Astrocyte (in vitro differentiated cells and primary cell): ENCODE data around the gene SCRN2. TPM values are rescaled to one million over a fixed set of nuclear protein-coding genes. Genes with fewer than 3 reads are reported as not detected.

Experiments used
- DNase-seq: peaks from one replicate; pipeline ENCODE4 v3.0.0-alpha.2; 2010; ENCODE audit warnings: low read depth
- FAIRE-seq: peaks from 2 replicates; lab custom pipeline; 2011; peaks lifted over from hg19 to GRCh38; lab: Jason Lieb, UNC
- H2AFZ ChIP-seq: 2 replicates; pipeline ENCODE4 v1.6.0; 2012; ENCODE audit warnings: low read depth, low read length, inconsistent platforms
- H3K27ac ChIP-seq: 2 replicates; pipeline ENCODE4 v1.5.1; 2011; ENCODE audit warnings: low read depth, low read length, inconsistent platforms
- H3K27me3 ChIP-seq: 2 replicates; pipeline ENCODE4 v1.6.0; 2011; ENCODE audit warnings: low read length, inconsistent platforms; ENCODE audit not compliant: insufficient read depth
- H3K36me3 ChIP-seq: 2 replicates; pipeline ENCODE4 v1.5.1; 2011; ENCODE audit warnings: low read length, inconsistent platforms; ENCODE audit not compliant: insufficient read depth
- H3K4me1 ChIP-seq: 2 replicates; pipeline ENCODE4 v1.5.1; 2011; ENCODE audit warnings: low read length, inconsistent platforms; ENCODE audit not compliant: insufficient read depth
- H3K4me2 ChIP-seq: 2 replicates; pipeline ENCODE4 v1.6.0; 2012; ENCODE audit warnings: low read length, inconsistent platforms
- H3K4me3 ChIP-seq: 2 replicates; pipeline ENCODE4 v1.5.1; 2011; ENCODE audit warnings: low read depth, mild to moderate bottlenecking, low read length, inconsistent platforms; ENCODE audit not compliant: insufficient read depth
- H3K79me2 ChIP-seq: 2 replicates; pipeline ENCODE4 v1.6.0; 2012; ENCODE audit warnings: mild to moderate bottlenecking, low read length, inconsistent platforms; ENCODE audit not compliant: insufficient read depth
- H3K9ac ChIP-seq: 2 replicates; pipeline ENCODE4 v1.6.0; 2012; ENCODE audit warnings: mild to moderate bottlenecking, low read length, inconsistent platforms
- H3K9me3 ChIP-seq: 2 replicates; pipeline ENCODE4 v1.5.1; 2012; ENCODE audit warnings: low read depth, mild to moderate bottlenecking, low read length, inconsistent platforms; ENCODE audit not compliant: insufficient read depth
- H4K20me1 ChIP-seq: 2 replicates; pipeline ENCODE4 v1.6.0; 2012; ENCODE audit warnings: low read length, inconsistent platforms; ENCODE audit not compliant: insufficient read depth
- H3K27ac Mint-ChIP-seq: one replicate; pipeline ENCODE4 v1.8.0; 2021; ENCODE audit warnings: mild to moderate bottlenecking, mixed read lengths; ENCODE audit not compliant: unreplicated experiment
- H3K27me3 Mint-ChIP-seq: one replicate; pipeline ENCODE4 v1.8.0; 2021; ENCODE audit warnings: low read depth, mixed read lengths; ENCODE audit not compliant: unreplicated experiment
- H3K36me3 Mint-ChIP-seq: one replicate; pipeline ENCODE4 v1.8.0; 2021; ENCODE audit warnings: low read depth, mixed read lengths; ENCODE audit not compliant: unreplicated experiment
- H3K4me1 Mint-ChIP-seq: one replicate; pipeline ENCODE4 v1.8.0; 2021; ENCODE audit warnings: low read depth, mixed read lengths; ENCODE audit not compliant: unreplicated experiment
- H3K4me3 Mint-ChIP-seq: one replicate; pipeline ENCODE4 v1.8.0; 2021; ENCODE audit warnings: mild to moderate bottlenecking, moderate library complexity, mixed read lengths; ENCODE audit not compliant: unreplicated experiment
- H3K9me3 Mint-ChIP-seq: one replicate; pipeline ENCODE4 v1.8.0; 2021; ENCODE audit warnings: mild to moderate bottlenecking, mixed read lengths; ENCODE audit not compliant: unreplicated experiment
- CTCF ChIP-seq: IDR thresholded peaks from 2 replicates; pipeline ENCODE4 v1.5.1; 2011; ENCODE audit warnings: low read depth, mild to moderate bottlenecking, inconsistent platforms, low read length, moderate library complexity; ENCODE audit not compliant: insufficient read depth
- EZH2 ChIP-seq: IDR thresholded peaks from 2 replicates; pipeline ENCODE4 v1.6.1; 2012; ENCODE audit warnings: mild to moderate bottlenecking, low read length, inconsistent platforms; ENCODE audit not compliant: insufficient read depth
- total RNA-seq: library from RNA; stranded (reverse); gene quantifications from 2 replicates; pipeline ENCODE4 v1.2.1, GENCODE V29; 2021

SCRN2 gene
- total RNA-seq, 1 donor from 2014 or later, result 17.5 TPM

GRCh38 chr17:47820033-47820789 is 20.9 kb downstream of the SCRN2 start:
- Histone ChIP-seq H3K79me2 (peaks cover 4% of the 10 kb centered on the region), H3K4me3 (peak overlapping the region; percentile 79), H3K36me3 (peaks cover 17% of the 10 kb centered on the region), H3K4me1 (peaks cover 15% of the 10 kb centered on the region), H2AFZ (no peak overlapping the region), H4K20me1 (peaks cover 10% of the 10 kb centered on the region), H3K9ac (no peak overlapping the region), H3K27me3 (no peaks in the 10 kb centered on the region), H3K4me2 (peak overlapping the region; percentile 92), H3K27ac (no peak overlapping the region), H3K9me3 (no peaks in the 10 kb centered on the region)
- DNase-seq (no peak), FAIRE-seq (no peak)
- Mint-ChIP-seq H3K4me3 (peak overlapping the region; percentile 96), H3K27ac (peak overlapping the region; percentile 58), H3K27me3 (no peaks in the 10 kb centered on the region), H3K4me1 (peaks cover 6% of the 10 kb centered on the region), H3K36me3 (peaks cover 16% of the 10 kb centered on the region), H3K9me3 (no peaks in the 10 kb centered on the region)
- TF ChIP-seq EZH2, result no peak
- TF ChIP-seq CTCF, result no peak

- TF ChIP-seq EZH2 (no peak), CTCF (no peak)
- Mint-ChIP-seq H3K27ac (no peak overlapping the region), H3K27me3 (no peaks in the 10 kb centered on the region), H3K9me3 (no peaks in the 10 kb centered on the region), H3K4me3 (no peak overlapping the region), H3K36me3 (peaks cover 17% of the 10 kb centered on the region), H3K4me1 (peaks cover 6% of the 10 kb centered on the region)
- DNase-seq (no peak), FAIRE-seq (no peak)
- Histone ChIP-seq H3K4me1 (peaks cover 15% of the 10 kb centered on the region), H3K4me3 (no peak overlapping the region), H3K4me2 (no peak overlapping the region), H3K27me3 (no peaks in the 10 kb centered on the region), H3K36me3 (peaks cover 17% of the 10 kb centered on the region), H4K20me1 (peaks cover 10% of the 10 kb centered on the region), H2AFZ (no peak overlapping the region), H3K79me2 (peaks cover 4% of the 10 kb centered on the region), H3K9ac (no peak overlapping the region), H3K27ac (no peak overlapping the region), H3K9me3 (no peaks in the 10 kb centered on the region)
Observed at GRCh38 chr17:47819475-47819874, 21.6 kb downstream of the SCRN2 start.

GRCh38 chr17:47818002-47818695 is 22.9 kb downstream of the SCRN2 start:
- Histone ChIP-seq H3K27me3 (no peaks in the 10 kb centered on the region), H2AFZ (no peak overlapping the region), H4K20me1 (peaks cover 10% of the 10 kb centered on the region), H3K27ac (no peak overlapping the region), H3K79me2 (peaks cover 4% of the 10 kb centered on the region), H3K4me2 (no peak overlapping the region), H3K36me3 (peaks cover 8% of the 10 kb centered on the region), H3K4me1 (peaks cover 15% of the 10 kb centered on the region), H3K9me3 (no peaks in the 10 kb centered on the region), H3K4me3 (no peak overlapping the region), H3K9ac (no peak overlapping the region)
- DNase-seq (no peak), FAIRE-seq (no peak)
- H3K27me3 Mint-ChIP-seq, result no peaks in the 10 kb centered on the region
- peaks cover 6% of the 10 kb centered on the region for H3K4me1 Mint-ChIP-seq
- peak overlapping the region; percentile 47 for H3K4me3 Mint-ChIP-seq
- H3K27ac Mint-ChIP-seq, result no peak overlapping the region
- TF ChIP-seq CTCF, result no peak
- no peaks in the 10 kb centered on the region for H3K9me3 Mint-ChIP-seq
- peaks cover 15% of the 10 kb centered on the region for H3K36me3 Mint-ChIP-seq
